GM18873 (cell line): ENCODE results near the gene CLMP.
"Not testable (repeated sequence)": the region's sequence is repeated elsewhere in the genome, so short reads cannot be mapped to it uniquely, and the experiment has no call there.

Experiments used
- ATAC-seq: cut with Tn5 transposase; IDR thresholded peaks from one replicate; pipeline ENCODE4 v1.9.1; 2021; ENCODE audit warnings: mild to moderate bottlenecking, moderate library complexity, moderate number of reproducible peaks; ENCODE audit not compliant: unreplicated experiment, low FRiP score

Gene CLMP

GRCh38 chr11:123170929-123171328 is 24.1 kb downstream of the CLMP start:
- ATAC-seq, result no peak

GRCh38 chr11:123169821-123170220 is 25.2 kb downstream of the CLMP start:
- ATAC-seq, result no peak

- no peak for ATAC-seq
Observed at GRCh38 chr11:123168955-123169484, 26.0 kb downstream of the CLMP start.

GRCh38 chr11:123168241-123168640 is 26.8 kb downstream of the CLMP start:
- no peak for ATAC-seq

- ATAC-seq, result no peak
Observed at GRCh38 chr11:123166071-123166559, 28.9 kb downstream of the CLMP start.

- ATAC-seq, result no peak
Observed at GRCh38 chr11:123164732-123165450, 30.2 kb downstream of the CLMP start.

GRCh38 chr11:123163621-123164020 is 31.4 kb downstream of the CLMP start:
- no peak for ATAC-seq

GRCh38 chr11:123161376-123162030 is 33.5 kb downstream of the CLMP start:
- no peak for ATAC-seq

- no peak for ATAC-seq
Observed at GRCh38 chr11:123159183-123159857, 35.7 kb downstream of the CLMP start.

GRCh38 chr11:123158033-123159003 is 36.7 kb downstream of the CLMP start:
- no peak for ATAC-seq

- no peak for ATAC-seq
Observed at GRCh38 chr11:123152951-123153350, 42.1 kb downstream of the CLMP start.

- ATAC-seq, result not testable (repeated sequence)
Observed at GRCh38 chr11:123152346-123152745, 42.7 kb downstream of the CLMP start.

- no peak for ATAC-seq
Observed at GRCh38 chr11:123151796-123152195, 43.3 kb downstream of the CLMP start.

GRCh38 chr11:123151366-123151765 is 43.7 kb downstream of the CLMP start:
- no peak for ATAC-seq

- ATAC-seq, result no peak
Observed at GRCh38 chr11:123150882-123151281, 44.2 kb downstream of the CLMP start.

GRCh38 chr11:123148965-123149364 is 46.1 kb downstream of the CLMP start:
- no peak for ATAC-seq

- ATAC-seq, result no peak
Observed at GRCh38 chr11:123145661-123146060, 49.4 kb downstream of the CLMP start.

- no peak for ATAC-seq
Observed at GRCh38 chr11:123145220-123145619, 49.8 kb downstream of the CLMP start.

- no peak for ATAC-seq
Observed at GRCh38 chr11:123144707-123145106, 50.3 kb downstream of the CLMP start.

GRCh38 chr11:123143921-123144320 is 51.1 kb downstream of the CLMP start:
- ATAC-seq, result no peak
